Mesenteric fat pad (tissue), 1 donor: ENCODE data around the gene LCE5A. TPM values are rescaled to one million over a fixed set of nuclear protein-coding genes. Genes with fewer than 3 reads are reported as not detected.
"Not testable (repeated sequence)": the region's sequence is repeated elsewhere in the genome, so short reads cannot be mapped to it uniquely, and the experiment has no call there.

Experiments used
- DNase-seq: peaks from one replicate; pipeline ENCODE4 v3.0.0-alpha.2; 2020; ENCODE audit warnings: low spot score
- long read RNA-seq: library from polyadenylated mRNA; unstranded; transcript quantifications from one replicate; pipeline ENCODE4 v2.0.0, GENCODE V29; 2020
- total RNA-seq: library from RNA; stranded (reverse); fragmentation: NEBNext Ultra II Directional; extraction: Animal tissue kit (Norgen Biotek cat#: 25700); gene quantifications from one replicate; pipeline ENCODE4 v1.2.1, GENCODE V29; 2021
- donor health status: DM: yes; HTN: yes; CAD: no.

The LCE5A gene
- total RNA-seq, result not detected
- long read RNA-seq, result 0 reads

- DNase-seq, result no peak
These were observed at the start of gene LCE5A for GRCh38 chr1:152510503-152510902. LCE5A (plus strand) TSS chr1:152510803; CDS start chr1:152511535, 732 bp downstream.

GRCh38 chr1:152461544-152461943 is 49.1 kb upstream of the LCE5A start:
- DNase-seq, result no peak

DNA sequence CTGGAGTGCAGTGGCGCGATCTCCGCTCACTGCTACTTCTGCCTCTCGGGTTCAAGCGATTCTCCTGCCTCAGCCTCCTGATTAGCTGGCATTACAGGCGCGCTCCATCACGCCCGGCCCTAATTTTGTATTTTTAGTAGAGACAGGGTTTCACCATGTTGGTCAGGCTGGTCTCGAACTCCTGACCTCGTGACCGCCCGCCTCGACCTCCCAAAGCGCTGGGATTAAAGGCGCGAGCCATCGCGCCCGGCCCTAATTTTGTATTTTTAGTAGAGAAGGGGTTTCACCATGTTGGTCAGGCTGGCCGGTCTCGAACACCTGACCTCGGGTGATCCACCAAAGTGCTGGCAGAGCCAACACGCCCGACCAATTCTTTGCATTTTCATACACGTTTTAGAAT is 48.0 kb upstream of the LCE5A start:
- DNase-seq, result no peak

- DNase-seq, result no peak
These were observed 44.4 kb upstream of the LCE5A start for GRCh38 chr1:152466217-152466616.

DNA sequence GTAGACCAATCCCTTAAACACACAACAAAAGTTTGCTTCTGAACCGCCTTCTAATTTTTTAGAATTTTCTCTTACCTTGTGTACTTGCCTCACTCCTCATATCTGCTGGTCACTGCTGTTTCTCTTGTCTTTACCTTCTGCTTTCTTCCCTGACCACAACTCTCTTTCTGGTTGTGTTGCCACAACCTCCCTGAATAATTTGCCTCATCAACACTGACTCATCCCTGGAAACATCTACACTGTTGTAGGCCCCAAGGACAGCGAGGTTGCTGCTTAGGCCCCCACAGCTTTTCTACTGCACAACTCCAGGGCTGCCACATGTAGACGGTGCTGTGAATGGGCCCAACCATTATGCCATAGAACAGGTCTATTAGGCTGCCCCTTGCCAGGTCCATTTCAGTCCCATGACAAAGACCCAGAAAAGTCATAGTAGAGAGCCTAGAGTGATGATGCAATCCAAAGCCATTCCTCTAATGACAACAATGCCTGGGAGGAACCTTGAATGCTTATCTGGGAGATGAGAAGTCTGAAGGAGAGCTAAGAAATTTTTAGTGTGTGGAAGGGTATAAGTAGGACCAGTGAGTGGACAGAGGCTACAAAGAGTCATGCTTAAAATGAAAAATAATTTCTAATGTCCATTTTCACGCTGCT is 36.6 kb upstream of the LCE5A start:
- DNase-seq, result no peak

DNA sequence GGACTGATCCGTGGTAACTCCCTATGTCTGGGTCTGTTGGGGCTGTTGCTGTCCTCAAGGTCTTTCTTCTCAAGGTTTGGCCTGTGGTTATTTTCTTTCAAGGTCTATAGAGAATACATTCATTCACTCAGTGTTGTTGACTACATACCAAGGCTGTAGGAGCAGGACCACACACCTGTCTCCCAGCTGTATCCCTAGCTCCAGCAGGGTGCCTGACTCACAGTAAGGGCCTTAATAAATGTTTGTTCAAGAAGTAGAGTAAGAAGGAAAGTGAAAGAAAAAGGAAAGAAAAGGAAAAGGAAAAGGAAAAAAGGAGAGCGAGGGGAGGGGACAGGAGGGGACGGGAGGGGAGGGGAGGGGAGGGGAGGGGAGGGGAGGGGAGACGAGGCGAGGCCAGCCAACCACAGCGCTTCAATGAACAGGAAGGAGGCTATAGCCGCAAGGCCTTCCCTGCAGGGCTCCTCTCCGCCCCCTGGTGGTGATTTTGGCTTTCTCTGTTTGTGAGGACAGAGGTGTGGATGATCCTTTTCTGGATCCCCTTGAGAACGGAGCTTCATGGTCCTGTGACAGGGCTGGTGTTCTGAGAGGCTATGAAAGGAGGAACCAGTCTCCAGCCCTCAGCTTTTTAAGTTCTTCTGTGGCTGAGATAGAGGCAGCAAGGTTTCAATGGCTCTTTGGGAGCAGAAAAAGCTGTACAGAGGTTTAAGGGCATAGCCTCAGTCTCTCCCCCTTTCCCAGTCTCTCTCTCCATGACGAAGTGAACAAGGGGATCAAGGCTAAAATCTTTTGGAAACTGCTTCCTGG is 30.6 kb upstream of the LCE5A start:
- no peak for DNase-seq

- DNase-seq, result no peak
These were observed 28.5 kb upstream of the LCE5A start for GRCh38 chr1:152481869-152482664.

DNA sequence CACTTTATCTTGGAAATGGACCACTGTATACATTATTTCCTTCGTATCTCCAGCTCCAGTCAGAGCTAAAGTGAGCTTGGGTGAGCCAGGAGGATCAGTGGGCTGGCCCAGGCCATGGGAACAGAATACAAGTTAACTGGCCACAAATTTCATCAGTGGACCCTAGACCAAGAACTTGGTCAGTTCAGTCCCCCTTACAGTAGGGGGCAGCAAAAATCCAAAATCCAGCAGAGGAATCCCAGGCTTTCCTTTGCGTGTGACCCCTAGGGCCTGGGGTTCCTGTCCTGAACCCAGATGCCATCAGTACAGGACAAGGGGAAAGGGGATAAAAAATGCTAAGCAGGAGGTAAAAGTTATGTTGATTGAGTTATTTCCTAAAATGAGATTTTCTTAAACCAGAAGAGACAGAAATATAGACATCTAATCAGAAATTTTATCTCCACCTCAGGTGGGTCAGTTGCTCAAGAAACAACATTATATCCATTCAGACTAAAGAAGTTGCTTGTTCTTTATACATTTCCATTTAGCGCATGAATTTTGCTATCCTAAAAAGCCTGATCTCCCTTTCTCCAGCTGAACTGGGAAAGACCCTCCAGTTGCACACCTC is 24.1 kb upstream of the LCE5A start:
- DNase-seq, result no peak

DNA sequence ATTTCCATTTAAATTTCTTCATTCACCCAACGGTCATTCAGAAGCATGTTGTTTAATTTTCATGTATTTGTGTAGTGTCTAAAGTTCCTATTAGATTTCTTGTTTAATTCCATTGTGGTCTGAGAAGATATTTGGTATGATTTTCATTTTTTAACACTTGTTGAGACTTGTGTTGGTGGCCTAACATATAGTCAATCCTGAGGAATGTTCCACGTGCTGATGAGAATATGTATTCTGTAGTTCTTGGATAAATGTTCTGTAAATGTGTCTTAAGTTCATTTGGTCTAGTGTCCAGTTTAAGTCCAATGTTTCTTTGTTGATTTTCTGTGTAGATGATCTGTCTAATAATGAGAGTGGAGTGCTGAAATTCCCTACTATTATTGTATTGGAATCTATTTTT is 22.7 kb upstream of the LCE5A start:
- DNase-seq, result no peak

DNA sequence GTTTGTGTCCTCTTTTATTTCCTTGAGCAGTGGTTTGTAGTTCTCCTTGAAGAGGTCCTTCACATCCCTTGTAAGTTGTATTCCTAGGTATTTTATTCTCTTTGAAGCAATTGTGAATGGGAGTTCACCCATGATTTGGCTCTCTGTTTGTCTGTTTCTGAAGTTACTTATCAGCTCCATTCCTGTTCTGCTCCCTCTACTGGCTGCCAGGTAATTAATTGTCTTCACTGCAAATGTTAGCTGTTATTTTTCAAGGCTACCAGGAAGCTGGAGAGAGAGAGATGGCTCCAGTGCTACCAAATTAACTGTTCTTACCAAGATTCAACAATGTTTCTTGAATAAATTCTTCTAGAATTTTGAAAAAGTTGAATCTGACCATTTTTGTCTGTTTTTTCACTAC is 19.1 kb upstream of the LCE5A start:
- not testable (repeated sequence) for DNase-seq

DNA sequence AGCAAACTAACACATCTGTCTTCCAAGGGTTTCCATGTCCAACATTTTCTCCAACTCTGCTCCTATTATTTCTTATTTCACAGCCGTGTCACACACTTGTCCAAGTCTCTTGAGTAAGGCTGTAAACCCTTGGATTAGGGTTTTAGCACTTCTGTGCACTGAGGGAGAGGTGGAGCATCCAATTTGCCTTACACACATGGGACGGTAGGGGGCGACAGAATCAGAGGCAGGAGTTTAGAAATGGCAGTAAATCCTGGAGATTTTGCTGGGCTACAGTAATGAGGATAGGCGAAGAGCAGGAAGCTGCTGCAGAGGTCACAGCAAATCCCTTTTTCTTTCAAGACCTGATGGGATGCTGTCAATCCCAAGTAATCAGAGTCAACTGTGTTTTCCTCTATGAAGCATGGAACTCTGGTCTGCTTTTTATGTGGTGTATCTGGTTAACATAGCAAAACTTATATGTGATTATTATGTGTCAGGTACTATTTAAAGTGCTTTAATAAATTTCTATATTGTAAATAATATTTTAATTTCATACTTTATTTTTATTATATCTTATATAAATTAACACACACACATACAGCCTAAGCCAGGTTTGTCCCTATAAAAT is 15.4 kb upstream of the LCE5A start:
- DNase-seq, result no peak

GRCh38 chr1:152497273-152497672 is 13.3 kb upstream of the LCE5A start:
- DNase-seq, result no peak

DNA sequence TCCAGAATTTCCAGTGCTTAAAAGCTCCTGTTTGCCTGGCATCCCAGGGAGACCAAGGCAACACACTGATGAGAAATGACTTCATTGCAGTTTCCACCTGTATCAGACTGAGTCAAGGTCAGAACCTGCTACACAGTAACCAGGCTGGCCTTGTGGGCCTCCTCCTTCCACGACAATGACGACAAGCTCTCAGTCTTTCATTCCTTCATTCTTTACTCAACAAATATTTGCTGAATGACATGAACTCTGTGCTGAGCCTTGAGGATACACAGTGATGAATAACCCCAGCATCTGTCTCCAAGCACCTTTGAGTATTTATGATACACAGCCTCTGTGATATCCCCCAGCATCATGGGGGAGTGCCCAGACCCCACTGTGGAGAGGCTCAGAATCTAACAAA is 8.9 kb upstream of the LCE5A start:
- no peak for DNase-seq

DNA sequence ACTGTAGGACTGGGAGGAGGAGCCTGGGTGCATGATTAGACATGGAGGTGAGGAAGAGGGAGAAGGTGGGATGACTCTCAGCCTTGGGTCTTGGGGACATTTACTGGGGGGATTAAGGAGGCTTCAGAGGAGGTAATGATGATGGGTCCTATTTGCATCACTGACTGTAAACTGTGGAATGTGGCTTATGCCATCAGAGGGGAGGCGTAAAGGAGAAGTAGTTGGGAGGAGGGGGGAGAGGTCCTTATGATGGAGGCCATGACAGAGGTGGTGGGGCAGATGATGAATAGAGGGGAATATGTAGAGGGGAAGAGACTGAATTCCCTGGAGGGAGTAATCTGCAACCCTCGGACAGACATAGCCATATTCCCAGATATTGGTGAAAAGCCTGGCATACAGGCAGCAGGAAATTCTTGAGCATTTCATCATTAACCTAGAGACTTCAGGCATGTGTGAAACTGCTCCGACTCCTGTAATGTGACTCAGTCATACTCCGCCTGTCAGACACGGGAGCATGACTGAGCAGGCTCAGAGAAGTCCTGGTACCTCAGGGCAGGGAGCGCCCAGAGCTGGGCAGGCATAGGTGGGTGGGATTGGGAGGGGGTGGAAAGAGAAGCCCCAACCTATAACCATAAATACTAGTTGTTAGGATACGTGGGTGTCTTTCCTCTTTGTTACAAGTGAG is 8.0 kb upstream of the LCE5A start:
- no peak for DNase-seq

DNA sequence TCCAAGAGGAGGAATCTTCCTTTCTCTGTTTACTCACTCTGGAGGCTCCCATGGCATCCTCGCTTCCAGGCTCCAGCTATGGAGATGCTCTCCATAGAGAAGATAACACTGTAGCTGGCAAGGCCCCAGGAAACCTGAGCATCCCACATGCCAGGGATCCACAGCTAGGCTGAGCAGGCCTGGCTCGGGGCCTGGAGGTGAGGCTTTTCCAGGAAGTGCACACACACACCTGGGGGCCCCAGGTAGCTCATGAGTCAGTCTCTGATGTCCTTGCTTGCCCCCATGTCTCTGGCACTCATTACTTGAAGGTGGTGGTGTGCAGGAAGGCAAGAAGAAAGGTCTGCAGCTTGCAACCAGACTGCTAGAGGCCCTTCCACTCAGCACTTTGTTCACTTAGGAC is 5.5 kb upstream of the LCE5A start:
- no peak for DNase-seq

- DNase-seq, result no peak
These were observed 3.6 kb upstream of the LCE5A start for GRCh38 chr1:152506899-152507498.

DNA sequence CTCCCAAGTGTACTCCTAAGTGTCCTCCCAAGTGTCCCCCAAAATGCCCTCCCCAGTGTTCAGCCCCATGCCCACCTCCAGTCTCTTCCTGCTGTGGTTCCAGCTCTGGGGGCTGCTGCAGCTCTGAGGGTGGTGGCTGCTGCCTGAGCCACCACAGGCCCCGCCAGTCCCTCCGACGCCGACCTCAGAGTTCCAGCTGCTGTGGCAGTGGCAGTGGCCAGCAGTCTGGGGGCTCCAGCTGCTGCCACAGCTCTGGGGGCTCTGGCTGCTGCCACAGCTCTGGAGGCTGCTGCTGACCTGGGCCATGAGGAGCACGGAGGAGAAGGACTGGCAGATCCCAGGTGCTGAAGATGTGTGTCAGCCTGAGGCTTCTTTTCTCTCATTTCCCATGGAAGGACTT is 993 bp downstream of the LCE5A start:
- no peak for DNase-seq

- DNase-seq, result no peak
These were observed 2.5 kb downstream of the LCE5A start for GRCh38 chr1:152513081-152513480.

DNA sequence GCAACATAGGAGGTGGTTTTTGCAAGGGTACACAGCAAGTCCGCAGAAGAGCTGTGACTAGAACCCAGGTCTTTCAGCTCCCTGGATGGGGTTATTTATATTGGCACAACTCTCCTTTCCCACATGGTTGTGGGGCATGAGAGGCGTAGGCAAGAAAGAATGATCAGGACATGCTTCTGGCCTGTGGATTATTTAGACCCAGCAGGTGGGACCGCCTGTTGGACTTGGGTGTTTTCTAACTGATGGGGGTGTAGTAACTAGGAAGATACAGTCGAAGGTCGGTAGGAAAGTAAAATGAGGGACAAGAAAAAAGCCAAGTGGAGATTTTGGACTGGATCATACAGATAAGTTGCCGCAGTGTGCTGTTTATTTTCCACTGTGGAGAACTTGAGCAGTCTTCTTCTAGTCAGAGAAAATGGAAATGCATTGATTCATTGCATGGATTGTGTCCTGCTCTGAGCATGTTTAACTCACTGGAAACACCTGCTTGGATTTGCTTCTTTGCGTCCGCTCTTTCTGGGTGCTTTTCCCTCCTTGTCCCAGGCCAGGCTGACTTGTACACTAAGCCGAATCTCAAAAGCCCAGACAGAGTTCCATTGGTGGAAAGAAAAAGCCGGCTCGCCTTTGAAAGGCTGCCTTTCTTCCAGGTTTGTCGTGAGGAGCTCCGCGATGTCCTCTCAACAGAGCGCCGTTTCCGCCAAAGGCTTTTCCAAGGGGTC is 4.3 kb downstream of the LCE5A start:
- DNase-seq, result no peak

GRCh38 chr1:152515434-152515783 is 4.8 kb downstream of the LCE5A start:
- DNase-seq, result no peak
